GM12878 (cell line): Measurements from ENCODE around the gene RNF130. TPM values are rescaled to one million over a fixed set of nuclear protein-coding genes. Genes with fewer than 3 reads are reported as not detected.

Experiments used
- ATAC-seq: fragments of 200-7000 bp; cut with Tn5 transposase; 3 replicates; pipeline ENCODE4 v1.9.1; 2020; ENCODE audit warnings: mild to moderate bottlenecking, moderate library complexity
- BruUV-seq: library from RNA; stranded (reverse); fragments of 400-500 nt; replicated peaks from 2 replicates; lab custom pipeline; 2021; lab: Mats Ljungman, UMichigan
- CTCF ChIA-PET: fragments of 300-600 bp; sonication (Branson Sonifier 250); formaldehyde crosslinking; extraction: SDS; loops from one replicate; lab custom pipeline; 2021; ENCODE audit warnings: inconsistent platforms; lab: Yijun Ruan, JAX
- POLR2A ChIA-PET: fragments of 350-600 bp; formaldehyde crosslinking; extraction: SDS; loops from one replicate; lab custom pipeline; 2021; ENCODE audit warnings: inconsistent platforms; lab: Charles Lee
- RAD21 ChIA-PET: fragments of 300-600 bp; sonication (Branson Sonifier 250); formaldehyde crosslinking; loops from one replicate; lab custom pipeline; 2023; ENCODE audit warnings: antibody characterized with exemption; ENCODE audit not compliant: unreplicated experiment; lab: Charles Lee
- SMC1A ChIA-PET: fragments of 300-600 bp; sonication (Branson Sonifier 250); formaldehyde crosslinking; loops from one replicate; lab custom pipeline; 2023; ENCODE audit not compliant: unreplicated experiment, uncharacterized antibody; lab: Charles Lee
- DNase-seq: peaks from one replicate; pipeline ENCODE4 v3.0.0-alpha.2; 2011; ENCODE audit warnings: low read depth, low spot score
- FAIRE-seq: peaks from 3 replicates; lab custom pipeline; 2011; peaks lifted over from hg19 to GRCh38; lab: Jason Lieb, UNC
- H2AFZ ChIP-seq: 2 replicates; pipeline ENCODE4 v1.6.0; 2011; ENCODE audit warnings: low read depth, low read length, control low read depth; ENCODE audit not compliant: control insufficient read depth
- H3K27ac ChIP-seq: 2 replicates; pipeline ENCODE4 v1.5.1; 2011; ENCODE audit warnings: control low read depth; ENCODE audit not compliant: control insufficient read depth, insufficient read depth
- H3K27me3 ChIP-seq, 2 experiments: replicated peaks in 1 of 2; 2 replicates each; pipeline versions ENCODE4 v1.6.0 to v1.6.1; 2011; ENCODE audit warnings: low read length in 1 of 2; ENCODE audit not compliant: control insufficient read depth in 2 of 2, insufficient read depth in 2 of 2
- H3K36me3 ChIP-seq, 2 experiments: 2 replicates each; pipeline ENCODE4 v1.5.1; 2011; ENCODE audit warnings: low read length in 1 of 2; ENCODE audit not compliant: control insufficient read depth in 2 of 2, insufficient read depth in 2 of 2
- H3K4me1 ChIP-seq: 2 replicates; pipeline ENCODE4 v1.6.1; 2011; ENCODE audit warnings: mild to moderate bottlenecking, low read length, moderate library complexity, mixed read lengths; ENCODE audit not compliant: control insufficient read depth, insufficient read depth
- H3K4me2 ChIP-seq: 2 replicates; pipeline ENCODE4 v1.6.0; 2011; ENCODE audit warnings: control low read depth; ENCODE audit not compliant: control insufficient read depth, insufficient read depth
- H3K4me3 ChIP-seq: fragments of 200-600 bp; sonication (generic); 2 replicates; pipeline ENCODE4 v1.5.1; 2016
- H3K79me2 ChIP-seq: 2 replicates; pipeline ENCODE4 v1.6.0; 2011; ENCODE audit warnings: low read length; ENCODE audit not compliant: control insufficient read depth, insufficient read depth
- H3K9ac ChIP-seq: 2 replicates; pipeline ENCODE4 v1.8.0; 2011; ENCODE audit warnings: low read length, control low read depth, mixed read lengths; ENCODE audit not compliant: control insufficient read depth, insufficient read depth
- H3K9me3 ChIP-seq: replicated peaks from 3 replicates; pipeline ENCODE4 v1.5.1; 2011; ENCODE audit warnings: mild to moderate bottlenecking, low read length; ENCODE audit not compliant: control insufficient read depth, insufficient read depth
- H4K20me1 ChIP-seq: 2 replicates; pipeline ENCODE4 v1.6.0; 2011; ENCODE audit not compliant: control insufficient read depth, insufficient read depth
- BCLAF1 ChIP-seq: fragments of 450-650 bp; IDR thresholded peaks from 2 replicates; pipeline ENCODE4 v1.6.1; 2017; ENCODE audit warnings: antibody characterized with exemption, mild to moderate bottlenecking, moderate library complexity
- CHD1 ChIP-seq: IDR thresholded peaks from 2 replicates; pipeline ENCODE4 v1.6.1; 2012; ENCODE audit warnings: low read depth, low read length, improper control_type of control experiment
- CHD4 ChIP-seq: fragments of 200-600 bp; sonication (generic); IDR thresholded peaks from 2 replicates; pipeline ENCODE4 v1.6.1; 2016; ENCODE audit warnings: mild to moderate bottlenecking
- CTCF ChIP-seq, 3 experiments: IDR thresholded peaks in 2 of 3; conservative IDR thresholded peaks in 1 of 3; 2 replicates each; pipeline ENCODE4 v1.5.1; 2011; ENCODE audit warnings: low read depth in 3 of 3, low read length in 3 of 3, mild to moderate bottlenecking in 3 of 3, control low read depth in 2 of 3, moderate library complexity in 2 of 3, inconsistent platforms in 1 of 3, mixed read lengths in 1 of 3; ENCODE audit not compliant: control insufficient read depth in 2 of 3, insufficient read depth in 1 of 3; ENCODE audit errors: extremely low read depth in 1 of 3
- E4F1 ChIP-seq: fragments of 450-650 bp; IDR thresholded peaks from 2 replicates; pipeline ENCODE4 v1.6.1; 2018; ENCODE audit warnings: borderline replicate concordance, mild to moderate bottlenecking; ENCODE audit not compliant: partially characterized antibody
- HCFC1 ChIP-seq: fragments of 150-350 bp; IDR thresholded peaks from 2 replicates; pipeline ENCODE4 v1.6.1; 2014; ENCODE audit warnings: low read length
- MLLT1 ChIP-seq: fragments of 450-650 bp; IDR thresholded peaks from 2 replicates; pipeline ENCODE4 v1.6.1; 2016; ENCODE audit warnings: mild to moderate bottlenecking
- NFIC ChIP-seq: IDR thresholded peaks from 2 replicates; pipeline ENCODE4 v1.6.1; 2012; ENCODE audit warnings: low read depth, mild to moderate bottlenecking, inconsistent platforms, low read length, moderate library complexity
- NR2F1 ChIP-seq: fragments of 450-650 bp; conservative IDR thresholded peaks from 2 replicates; pipeline ENCODE4 v1.6.1; 2017; ENCODE audit warnings: mild to moderate bottlenecking
- PBX3 ChIP-seq: IDR thresholded peaks from 2 replicates; pipeline ENCODE4 v1.6.1; 2011; ENCODE audit warnings: mild to moderate bottlenecking, low read depth, low read length, moderate library complexity; ENCODE audit not compliant: insufficient replicate concordance
- RBBP5 ChIP-seq: fragments of 200-600 bp; sonication (generic); conservative IDR thresholded peaks from 2 replicates; pipeline ENCODE4 v1.6.1; 2016
- SMAD1 ChIP-seq: fragments of 450-650 bp; IDR thresholded peaks from 2 replicates; pipeline ENCODE4 v1.6.1; 2018; ENCODE audit warnings: mild to moderate bottlenecking, low read depth; ENCODE audit not compliant: partially characterized antibody
- STAT3 ChIP-seq: IDR thresholded peaks from 2 replicates; pipeline ENCODE4 v1.6.1; 2011; ENCODE audit warnings: low read depth, low read length, improper control_type of control experiment
- SUZ12 ChIP-seq: fragments of 200-600 bp; sonication (generic); IDR thresholded peaks from one replicate; pipeline ENCODE4 v1.6.1; 2018; ENCODE audit warnings: antibody characterized with exemption, mild to moderate bottlenecking; ENCODE audit not compliant: unreplicated experiment
- YY1 ChIP-seq: IDR thresholded peaks from 2 replicates; pipeline ENCODE4 v1.6.1; 2011; ENCODE audit warnings: low read depth, mild to moderate bottlenecking, low read length
- WGBS: methylation state at CpG from one replicate; pipeline ENCODE4 v1.1.6; 2016; ENCODE audit warnings: low lambda C conversion rate; ENCODE audit not compliant: insufficient replicate concordance, insufficient coverage; ENCODE audit errors: missing lambda C conversion rate; 5-methylcytosine and 5-hydroxymethylcytosine counted together
- in situ Hi-C: fragments of 300-500 bp; cut with MboI; formaldehyde crosslinking; loops from 9 replicates; pipeline ENCODE4 v1.14.3; 2018; ENCODE audit warnings: mixed read lengths
- intact Hi-C: fragments of 100-400 bp; cut with micrococcal nuclease; formaldehyde crosslinking; loops from one replicate; pipeline ENCODE4 v1.14.2; 2022; ENCODE audit not compliant: unreplicated experiment
- polyA plus RNA-seq, 11 experiments: library from polyadenylated mRNA; depleted of rRNA in 4 of 11; unstranded in 6 of 11; stranded (reverse) in 5 of 11; fragments of >200 nt; fragmentation: Nextera tagmentation in 4 of 11; fragmentation: Illumina TruSeq in 1 of 11; extraction: Ambion mirVana in 4 of 11; extraction: Trizol in 1 of 11; gene quantifications; 1 replicate in 1 of 11; 2 replicates in 10 of 11; pipeline versions ENCODE4 v1.2.1 to v1.2.3, GENCODE V29; 2011 to 2016; ENCODE audit warnings: inconsistent platforms in 2 of 11, missing spikeins in 2 of 11, low read depth in 1 of 11
- total RNA-seq, 4 experiments: library from RNA; depleted of rRNA in 3 of 4; stranded (reverse); fragments of >200 nt in 3 of 4; fragmentation: Illumina TruSeq in 1 of 4; extraction: Trizol in 1 of 4; gene quantifications; 2 replicates each; pipeline versions ENCODE4 v1.2.1 to v1.2.3, GENCODE V29; 2013 to 2021

Gene RNF130
- total and polyA plus RNA-seq, 10 of the 15 experiments (the other 5 are each of a cell fraction or from before 2014, with no cell fraction given), result 0.04 to 0.36 (median 0.11) TPM; not detected in 1

- ChIA-PET CTCF (no interaction called here), RAD21 (no interaction called here), POLR2A (no interaction called here), SMC1A (no interaction called here)
- intact Hi-C loops (no loop called here), in situ Hi-C loops (no loop called here)
- Histone ChIP-seq H3K79me2 (no peaks in the 10 kb centered on the region), H3K27me3 (no peaks in the 10 kb centered on the region), H3K27ac (no peak overlapping the region), H3K4me3 (no peak overlapping the region), H3K4me1 (no peaks in the 10 kb centered on the region), H3K4me2 (no peak overlapping the region), H2AFZ (no peak overlapping the region), H3K9ac (no peak overlapping the region), H3K36me3 (no peaks in the 10 kb centered on the region), H3K9me3 (no peaks in the 10 kb centered on the region; the same call in 2 of the 3 replicates), H4K20me1 (no peaks in the 10 kb centered on the region)
- 53% methylated on average over 9 of the region's 9 CpGs for WGBS
- ATAC-seq (no peak), DNase-seq (no peak), FAIRE-seq (no peak)
- BruUV-seq, result no TSS peak
- TF ChIP-seq MLLT1 (no peak), BCLAF1 (no peak), PBX3 (no peak), SMAD1 (no peak), HCFC1 (no peak), CHD1 (no peak), YY1 (no peak), NR2F1 (no peak), RBBP5 (no peak), E4F1 (no peak), NFIC (no peak), STAT3 (no peak), CHD4 (no peak), CTCF (IDR thresholded peaks at IDR 0.05 in 2 of 3, conservative IDR thresholded peaks at IDR 0.05 in 1 of 3; ENCODE audit: control insufficient read depth in 2 of 3, extremely low read depth in 1 of 3, insufficient read depth in 1 of 3, low read depth in 3 of 3, low read length in 3 of 3) (no peak), SUZ12 (no peak)
Observed at GRCh38 chr5:180102636-180103035, 31.1 kb upstream of the RNF130 start.
